HUES64 (cell line): ENCODE data around the gene SLC38A10.
A peak's percentile ranks its signal among the peaks of the same experiment; 100 is the strongest.

Experiments used
- H3K27ac ChIP-seq: 2 replicates; pipeline ENCODE4 v1.7.0; 2013; ENCODE audit warnings: low read depth, low read length, inconsistent platforms
- H3K27me3 ChIP-seq: 2 replicates; pipeline ENCODE4 v1.6.1; 2013; ENCODE audit warnings: mild to moderate bottlenecking, low read length; ENCODE audit not compliant: insufficient read depth
- H3K36me3 ChIP-seq: 2 replicates; pipeline ENCODE4 v1.6.1; 2013; ENCODE audit warnings: mild to moderate bottlenecking, low read length; ENCODE audit not compliant: insufficient read depth
- H3K4me1 ChIP-seq: 2 replicates; pipeline ENCODE4 v1.6.1; 2013; ENCODE audit warnings: mild to moderate bottlenecking, low read length, moderate library complexity; ENCODE audit not compliant: insufficient read depth
- H3K4me3 ChIP-seq: 2 replicates; pipeline ENCODE4 v1.5.1; 2013; ENCODE audit warnings: mild to moderate bottlenecking, low read length, moderate library complexity
- H3K9ac ChIP-seq: 2 replicates; pipeline ENCODE4 v1.6.1; 2013; ENCODE audit warnings: mild to moderate bottlenecking, low read depth, low read length
- H3K9me3 ChIP-seq: 2 replicates; pipeline ENCODE4 v1.6.1; 2013; ENCODE audit warnings: low read depth, low read length; ENCODE audit not compliant: insufficient read depth
- WGBS: fragments of 150-250, 120-280 bp; methylation state at CpG from one replicate; pipeline ENCODE4 v1.1.7; 2013; ENCODE audit warnings: missing lambda C conversion rate; 5-methylcytosine and 5-hydroxymethylcytosine counted together

The SLC38A10 gene

DNA sequence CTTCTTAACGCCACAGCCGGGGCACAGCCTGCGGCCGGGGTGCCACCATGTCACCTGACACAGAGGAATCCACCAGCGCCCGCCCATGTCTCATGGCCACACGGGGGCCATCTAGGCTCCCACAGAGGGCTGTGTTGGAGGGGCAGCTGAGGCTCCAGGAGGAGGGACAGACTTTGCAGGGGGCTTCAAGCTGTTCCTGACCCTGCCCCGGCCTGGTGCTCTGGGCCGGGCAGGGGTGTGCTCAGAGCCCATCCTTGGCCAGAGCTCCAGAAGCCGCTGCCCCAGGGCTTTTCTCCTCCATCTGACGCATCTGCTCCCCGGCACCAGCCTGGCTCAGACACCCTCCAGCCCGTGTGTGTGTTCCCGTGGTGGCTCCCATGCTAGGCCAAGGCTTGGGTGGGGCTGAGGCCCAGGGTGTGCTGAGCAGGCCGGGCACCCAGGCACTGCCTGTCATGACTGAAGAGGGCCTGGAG lies 7.8 kb upstream of the SLC38A10 start:
- Histone ChIP-seq H3K9me3 (no peaks in the 10 kb centered on the region), H3K27ac (no peak overlapping the region)

DNA sequence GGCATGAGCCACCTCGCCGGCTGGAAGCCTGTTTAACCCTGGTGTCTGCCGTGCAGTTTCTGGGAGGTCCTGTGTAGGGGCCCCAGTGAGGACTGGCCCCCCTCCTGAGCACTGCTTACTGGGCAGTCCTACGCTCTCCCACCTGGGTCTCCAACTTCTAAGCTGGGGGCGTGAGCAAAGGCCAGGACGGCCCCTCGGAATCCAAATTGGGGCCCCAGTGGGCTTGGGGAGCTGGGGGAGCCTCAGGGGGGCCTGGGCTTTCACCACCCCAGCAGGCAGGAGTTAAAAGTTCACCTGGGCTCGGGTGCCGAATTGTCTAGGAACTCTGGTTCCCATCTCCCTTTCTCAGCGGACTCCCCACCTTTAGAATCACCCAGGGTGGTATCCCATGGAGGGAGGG lies 7.2 kb upstream of the SLC38A10 start:
- H3K27ac ChIP-seq, result no peak overlapping the region

More for the DNA sequence above, 7.8 kb upstream of the SLC38A10 start:
- Histone ChIP-seq H3K4me3 (no peak overlapping the region), H3K4me1 (no peaks in the 10 kb centered on the region), H3K36me3 (no peaks in the 10 kb centered on the region), H3K27me3 (no peaks in the 10 kb centered on the region), H3K9ac (no peak overlapping the region; the same call in 1 of the 2 replicates)
- 83% methylated on average over 15 of the region's 15 CpGs for WGBS

DNA sequence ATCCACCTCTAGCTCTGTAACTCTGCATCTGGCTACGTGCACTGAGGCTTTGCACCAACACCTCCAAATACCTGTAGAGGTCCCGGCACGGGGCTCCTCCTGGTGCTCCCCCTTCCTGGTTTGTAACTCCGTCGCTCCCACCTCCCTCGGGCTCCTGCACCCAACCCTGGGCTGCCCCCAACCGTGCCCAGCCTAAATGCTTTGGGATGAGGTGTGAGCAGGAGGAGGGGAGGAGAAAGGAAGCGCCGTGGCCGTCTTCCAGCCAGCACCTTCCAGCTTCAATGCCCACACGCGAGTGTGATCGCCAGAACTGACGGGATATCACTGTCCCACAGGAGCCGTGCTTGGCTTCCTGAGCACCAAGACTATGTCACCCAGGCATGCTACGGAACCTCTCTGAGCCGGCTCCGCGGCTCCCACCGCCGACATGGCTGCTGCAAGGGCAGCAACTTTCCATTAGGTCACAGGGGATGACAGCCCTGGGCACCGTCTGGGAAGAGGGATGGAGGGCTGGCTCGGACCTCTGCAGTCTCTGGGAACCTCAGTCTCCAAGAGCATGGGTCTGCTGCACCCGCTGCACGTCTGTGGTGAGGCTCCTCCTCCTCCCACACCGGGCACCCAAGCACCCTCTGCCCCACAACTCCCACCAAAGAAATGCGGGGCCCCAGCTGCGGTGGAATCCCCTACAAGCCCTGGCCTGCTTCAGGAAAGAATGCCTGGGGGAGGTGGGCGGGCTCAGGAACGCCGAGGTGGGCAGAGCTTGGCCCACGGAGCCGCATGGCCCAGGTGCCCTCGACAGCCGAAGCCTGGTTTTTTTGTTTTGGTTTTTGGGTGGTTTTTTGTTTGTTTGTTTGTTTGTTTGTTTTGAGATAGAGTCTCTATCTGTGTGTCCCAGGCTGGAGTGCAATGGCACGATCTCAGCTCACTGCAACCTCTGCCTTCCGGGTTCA lies 6.4 kb upstream of the SLC38A10 start:
- H3K4me1 ChIP-seq, result no peaks in the 10 kb centered on the region
- no peaks in the 10 kb centered on the region for H3K9me3 ChIP-seq
- H3K4me3 ChIP-seq, result no peak overlapping the region
- no peak overlapping the region for H3K9ac ChIP-seq
- no peaks in the 10 kb centered on the region for H3K36me3 ChIP-seq
- no peak overlapping the region for H3K27ac ChIP-seq
- 86% methylated on average over 37 of the region's 37 CpGs for WGBS
- H3K27me3 ChIP-seq, result no peaks in the 10 kb centered on the region

More for the DNA sequence above, 7.2 kb upstream of the SLC38A10 start:
- Histone ChIP-seq H3K36me3 (no peaks in the 10 kb centered on the region), H3K4me1 (no peaks in the 10 kb centered on the region), H3K9ac (no peak overlapping the region), H3K4me3 (no peak overlapping the region), H3K9me3 (no peaks in the 10 kb centered on the region), H3K27me3 (no peaks in the 10 kb centered on the region)
- WGBS, result 90% methylated on average over 10 of the region's 10 CpGs

DNA sequence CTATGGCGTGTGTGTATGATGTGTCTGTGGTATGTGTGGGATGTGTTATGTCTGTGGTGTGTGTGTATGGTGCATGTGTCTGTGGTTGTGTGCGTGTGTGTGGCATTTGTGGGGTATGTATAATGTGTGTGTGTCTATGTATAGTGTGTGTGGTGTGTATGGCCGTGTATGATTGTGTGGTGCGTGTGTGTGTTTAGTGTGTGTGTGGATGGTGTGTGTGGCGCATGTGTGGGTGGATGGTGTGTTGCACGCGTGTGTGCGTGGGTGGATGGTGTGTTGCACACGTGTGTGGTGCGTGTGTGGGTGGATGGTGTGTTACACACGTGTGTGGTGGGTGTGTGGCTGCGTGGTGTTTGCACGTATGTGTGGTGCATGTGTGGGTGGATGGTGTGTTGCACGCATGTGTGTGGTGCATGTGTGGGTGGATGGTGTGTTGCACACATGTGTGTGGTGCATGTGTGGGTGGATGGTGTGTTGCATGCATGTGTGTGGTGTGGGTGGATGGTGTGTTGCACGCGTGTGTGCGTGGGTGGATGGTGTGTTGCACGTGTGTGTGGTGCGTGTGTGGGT lies 5.6 kb upstream of the SLC38A10 start:
- Histone ChIP-seq H3K4me3 (no peak overlapping the region), H3K27me3 (no peaks in the 10 kb centered on the region), H3K4me1 (no peaks in the 10 kb centered on the region; the same call in 1 of the 2 replicates), H3K27ac (no peak overlapping the region), H3K36me3 (no peaks in the 10 kb centered on the region), H3K9me3 (no peaks in the 10 kb centered on the region), H3K9ac (no peak overlapping the region)
- 90% methylated on average over 17 of the region's 19 CpGs for WGBS

DNA sequence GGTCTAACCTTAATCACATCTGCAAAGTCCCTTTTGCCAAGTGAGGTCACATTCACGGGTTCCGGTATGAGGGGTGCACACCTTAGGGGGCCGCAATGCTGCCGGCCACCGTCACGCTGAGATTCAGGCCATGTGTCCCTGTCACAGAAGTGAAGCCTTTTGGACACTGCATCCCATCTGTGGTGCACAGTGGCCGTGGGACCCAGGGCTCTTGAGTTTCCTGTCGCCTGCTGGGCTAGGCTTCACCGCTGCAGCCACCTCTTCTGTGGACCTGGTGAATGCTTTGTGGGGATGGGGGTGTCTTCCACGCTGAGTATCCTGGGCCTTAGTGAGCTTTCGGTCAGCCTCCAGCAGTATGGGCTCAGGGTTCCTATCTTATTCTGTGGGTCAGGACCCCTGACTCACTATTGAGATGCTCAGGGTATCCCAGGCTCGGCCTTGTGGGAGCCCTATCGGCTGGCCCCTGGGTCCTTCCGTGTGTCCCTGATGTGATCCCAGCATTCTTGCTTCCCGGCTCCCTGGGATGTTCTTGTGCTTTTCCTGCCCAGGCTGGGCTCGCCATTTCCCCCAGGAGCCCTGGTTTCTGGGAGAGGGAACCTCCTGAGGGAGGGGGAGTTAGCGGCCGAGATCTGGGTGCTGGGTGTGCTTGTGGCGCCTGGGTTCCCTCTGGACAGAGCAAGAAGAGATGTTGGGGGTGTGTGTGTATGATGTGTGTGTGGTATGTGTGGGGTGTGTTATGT lies 4.9 kb upstream of the SLC38A10 start:
- H3K9me3 ChIP-seq, result no peaks in the 10 kb centered on the region

DNA sequence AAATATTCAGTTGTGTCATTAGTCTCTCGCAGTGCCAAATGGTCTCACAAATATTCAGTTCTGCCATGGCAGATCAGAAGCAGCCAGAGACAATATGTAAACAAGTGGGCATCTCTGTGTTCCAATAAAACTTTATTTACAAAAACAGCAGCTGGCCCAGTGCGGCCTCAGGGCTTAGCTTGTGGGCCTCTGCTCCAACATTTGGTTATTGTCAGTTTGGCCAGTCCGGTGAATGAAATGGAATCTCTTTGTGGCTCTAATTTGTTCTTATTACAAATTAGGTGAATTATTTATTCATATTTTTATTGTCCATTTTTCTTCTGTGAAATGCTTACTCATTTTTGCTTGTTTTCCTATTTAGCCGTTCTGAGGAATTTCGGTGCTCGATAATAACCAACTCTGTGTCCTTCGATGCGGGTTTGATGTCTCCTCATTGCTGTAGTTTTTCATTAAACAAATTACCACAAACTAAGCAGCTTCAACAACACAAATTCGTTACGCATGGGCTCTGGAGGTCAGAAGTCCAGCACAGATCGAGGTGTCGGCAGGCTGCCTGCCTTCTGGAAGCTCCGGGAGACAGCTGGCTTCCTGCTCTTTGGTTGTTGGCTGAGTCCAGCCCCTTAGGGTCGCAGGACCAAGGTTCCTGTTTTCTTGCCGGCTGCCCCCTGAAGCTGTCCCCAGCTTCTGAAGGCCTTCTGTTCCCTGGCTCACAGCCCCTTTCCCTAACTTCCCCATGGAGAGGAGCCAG lies 4.1 kb upstream of the SLC38A10 start:
- H3K27me3 ChIP-seq, result no peaks in the 10 kb centered on the region
- H3K4me1 ChIP-seq, result no peaks in the 10 kb centered on the region; the same call in 1 of the 2 replicates
- H3K4me3 ChIP-seq, result no peak overlapping the region
- H3K36me3 ChIP-seq, result no peaks in the 10 kb centered on the region
- H3K9me3 ChIP-seq, result no peaks in the 10 kb centered on the region
- 90% methylated on average over 15 of the region's 15 CpGs for WGBS
- no peak overlapping the region for H3K27ac ChIP-seq
- no peak overlapping the region for H3K9ac ChIP-seq

More for the DNA sequence above, 4.9 kb upstream of the SLC38A10 start:
- 93% methylated on average over 19 of the region's 19 CpGs for WGBS
- Histone ChIP-seq H3K27ac (no peak overlapping the region), H3K4me3 (no peak overlapping the region), H3K36me3 (no peaks in the 10 kb centered on the region), H3K9ac (no peak overlapping the region), H3K4me1 (no peaks in the 10 kb centered on the region; the same call in 1 of the 2 replicates), H3K27me3 (no peaks in the 10 kb centered on the region)

DNA sequence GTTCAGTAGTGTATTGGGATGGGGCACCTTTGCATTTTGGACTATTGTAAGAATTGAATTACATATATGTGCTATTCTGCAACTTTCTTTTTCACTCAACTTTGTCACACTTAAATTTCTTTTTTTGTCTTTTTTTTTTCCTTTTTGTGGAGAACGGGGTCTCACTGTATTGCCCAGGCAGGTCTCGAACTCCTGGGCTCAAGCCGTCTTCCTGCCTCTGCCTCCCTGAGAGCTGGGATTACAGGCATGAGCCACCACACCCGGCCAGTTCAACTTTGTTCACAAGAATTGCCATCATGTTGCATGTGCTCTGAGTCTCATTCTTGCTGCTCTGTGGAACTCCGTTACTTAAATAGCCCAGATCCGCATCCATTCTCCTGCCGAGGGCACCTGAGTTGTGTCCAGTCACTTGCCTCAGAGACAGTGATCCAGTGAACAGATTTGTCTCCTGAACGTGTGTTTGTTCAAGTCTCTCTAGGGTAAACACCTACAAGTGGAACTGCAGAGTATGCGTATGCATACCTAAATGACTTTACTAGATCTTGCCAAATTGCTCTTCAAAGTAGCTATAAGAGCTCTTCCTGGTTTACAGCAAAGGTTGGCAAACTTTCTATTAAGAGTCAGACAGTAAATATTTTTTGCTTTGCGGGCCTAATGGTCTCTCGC lies 3.4 kb upstream of the SLC38A10 start:
- H3K27ac ChIP-seq, result no peak overlapping the region
- no peak overlapping the region for H3K4me3 ChIP-seq
- H3K36me3 ChIP-seq, result no peaks in the 10 kb centered on the region
- 92% methylated on average over 11 of the region's 11 CpGs for WGBS
- no peaks in the 10 kb centered on the region for H3K27me3 ChIP-seq
- no peaks in the 10 kb centered on the region for H3K9me3 ChIP-seq
- H3K9ac ChIP-seq, result no peak overlapping the region
- no peaks in the 10 kb centered on the region; the same call in 1 of the 2 replicates for H3K4me1 ChIP-seq

DNA sequence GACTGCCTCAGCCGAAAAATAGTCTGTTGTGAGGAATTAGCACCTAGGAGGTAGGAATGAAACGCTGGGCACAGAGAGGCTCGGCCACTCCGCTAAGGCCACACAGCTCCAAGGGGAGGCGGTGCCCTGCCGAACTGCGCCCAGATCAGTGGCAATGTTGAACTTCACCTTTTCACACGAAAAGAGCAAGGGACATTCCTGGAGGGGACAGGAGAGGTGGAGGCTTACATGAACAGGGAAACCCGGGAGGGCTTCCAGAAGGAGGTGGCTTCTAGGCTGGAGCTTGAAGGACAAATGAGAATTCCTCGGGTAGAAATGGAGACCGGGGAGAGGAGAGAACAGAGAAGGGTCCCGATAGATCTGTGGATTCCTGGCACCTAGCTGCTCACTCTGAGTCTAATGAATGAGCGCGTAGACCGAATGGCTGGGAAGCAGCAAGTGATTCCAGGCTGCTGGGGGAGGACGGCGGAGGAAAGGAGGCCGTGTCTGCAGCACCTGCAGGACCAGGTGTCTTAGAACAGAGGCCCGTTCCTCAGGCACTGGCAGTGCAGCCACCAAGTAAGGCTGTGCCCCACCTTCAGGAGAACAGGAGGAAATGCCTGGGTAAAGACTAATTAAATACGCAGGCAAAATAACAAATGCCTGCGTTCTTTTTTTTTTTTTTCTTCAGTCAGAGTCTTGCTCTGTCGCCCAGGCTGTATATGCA lies 722 bp upstream of the SLC38A10 start:
- Histone ChIP-seq H3K36me3 (no peaks in the 10 kb centered on the region), H3K9me3 (no peaks in the 10 kb centered on the region), H3K27me3 (no peaks in the 10 kb centered on the region), H3K9ac (peak overlapping the region; percentile 82), H3K27ac (peak overlapping the region; percentile 49), H3K4me1 (no peaks in the 10 kb centered on the region; the same call in 1 of the 2 replicates), H3K4me3 (peak overlapping the region; percentile 89)
- WGBS, result 23% methylated on average over 22 of the region's 22 CpGs

DNA sequence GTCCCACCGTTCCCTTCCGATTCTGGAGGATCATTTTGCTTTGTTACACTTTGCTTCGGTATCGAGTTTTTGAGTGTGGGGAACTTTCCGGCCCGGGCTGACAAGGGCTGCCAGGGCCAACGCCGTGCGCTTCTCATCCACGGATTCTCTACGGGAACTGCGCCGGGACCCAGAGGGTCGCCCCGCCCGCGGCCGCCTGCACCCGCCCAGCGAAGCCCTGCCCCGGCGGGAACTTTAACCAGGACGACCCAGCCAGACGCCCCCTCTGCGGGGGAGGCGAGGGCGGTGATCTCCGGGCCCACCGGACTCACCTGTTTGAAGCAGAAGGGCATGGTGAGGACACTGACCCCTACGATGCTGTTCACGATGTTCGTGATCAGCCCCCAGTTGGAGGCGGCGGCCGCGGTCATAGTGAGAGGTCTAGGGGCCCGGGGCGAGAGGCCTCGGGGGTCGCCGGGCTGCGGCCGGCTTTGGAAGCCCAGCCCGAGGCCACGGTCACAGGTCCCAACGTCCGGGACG lies 536 bp downstream of the SLC38A10 start:
- WGBS, result 4% methylated on average over 48 of the region's 48 CpGs
- H3K9ac ChIP-seq, result peak overlapping the region; percentile 82

More for the DNA sequence above, 536 bp downstream of the SLC38A10 start:
- H3K4me3 ChIP-seq, result peak overlapping the region; percentile 89
- no peaks in the 10 kb centered on the region for H3K27me3 ChIP-seq
- H3K4me1 ChIP-seq, result no peaks in the 10 kb centered on the region; the same call in 1 of the 2 replicates
- no peaks in the 10 kb centered on the region for H3K9me3 ChIP-seq
- H3K36me3 ChIP-seq, result no peaks in the 10 kb centered on the region
- peak overlapping the region; percentile 49 for H3K27ac ChIP-seq
